BLaER1 (cell line): ENCODE data around the gene CRIP2.

ENCODE experiments used
- H3K27ac ChIP-seq: shearing (Covaris generic); formaldehyde crosslinking; 2 replicates; pipeline ENCODE4 v1.8.1; 2022
- H3K27me3 ChIP-seq: shearing (Covaris generic); formaldehyde crosslinking; 2 replicates; pipeline ENCODE4 v1.8.1; 2022
- H3K36me3 ChIP-seq: shearing (Covaris generic); formaldehyde crosslinking; 2 replicates; pipeline ENCODE4 v1.8.1; 2022
- H3K4me1 ChIP-seq: shearing (Covaris generic); formaldehyde crosslinking; 2 replicates; pipeline ENCODE4 v1.8.1; 2022
- H3K4me2 ChIP-seq: shearing (Covaris generic); formaldehyde crosslinking; 2 replicates; pipeline ENCODE4 v1.8.1; 2022
- H3K4me3 ChIP-seq: shearing (Covaris generic); formaldehyde crosslinking; 2 replicates; pipeline ENCODE4 v1.8.1; 2022
- H3K9ac ChIP-seq: shearing (Covaris generic); formaldehyde crosslinking; 2 replicates; pipeline ENCODE4 v1.8.1; 2022
- H3K9me3 ChIP-seq: shearing (Covaris generic); formaldehyde crosslinking; 2 replicates; pipeline ENCODE4 v1.8.1; 2022
- H4K20me1 ChIP-seq: shearing (Covaris generic); formaldehyde crosslinking; 2 replicates; pipeline ENCODE4 v1.8.1; 2022
- Cebpa-rat ChIP-seq: shearing (Covaris generic); IDR thresholded peaks from 2 replicates; pipeline ENCODE4 v1.8.1; 2022

The CRIP2 gene, protein sequence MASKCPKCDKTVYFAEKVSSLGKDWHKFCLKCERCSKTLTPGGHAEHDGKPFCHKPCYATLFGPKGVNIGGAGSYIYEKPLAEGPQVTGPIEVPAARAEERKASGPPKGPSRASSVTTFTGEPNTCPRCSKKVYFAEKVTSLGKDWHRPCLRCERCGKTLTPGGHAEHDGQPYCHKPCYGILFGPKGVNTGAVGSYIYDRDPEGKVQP

DNA sequence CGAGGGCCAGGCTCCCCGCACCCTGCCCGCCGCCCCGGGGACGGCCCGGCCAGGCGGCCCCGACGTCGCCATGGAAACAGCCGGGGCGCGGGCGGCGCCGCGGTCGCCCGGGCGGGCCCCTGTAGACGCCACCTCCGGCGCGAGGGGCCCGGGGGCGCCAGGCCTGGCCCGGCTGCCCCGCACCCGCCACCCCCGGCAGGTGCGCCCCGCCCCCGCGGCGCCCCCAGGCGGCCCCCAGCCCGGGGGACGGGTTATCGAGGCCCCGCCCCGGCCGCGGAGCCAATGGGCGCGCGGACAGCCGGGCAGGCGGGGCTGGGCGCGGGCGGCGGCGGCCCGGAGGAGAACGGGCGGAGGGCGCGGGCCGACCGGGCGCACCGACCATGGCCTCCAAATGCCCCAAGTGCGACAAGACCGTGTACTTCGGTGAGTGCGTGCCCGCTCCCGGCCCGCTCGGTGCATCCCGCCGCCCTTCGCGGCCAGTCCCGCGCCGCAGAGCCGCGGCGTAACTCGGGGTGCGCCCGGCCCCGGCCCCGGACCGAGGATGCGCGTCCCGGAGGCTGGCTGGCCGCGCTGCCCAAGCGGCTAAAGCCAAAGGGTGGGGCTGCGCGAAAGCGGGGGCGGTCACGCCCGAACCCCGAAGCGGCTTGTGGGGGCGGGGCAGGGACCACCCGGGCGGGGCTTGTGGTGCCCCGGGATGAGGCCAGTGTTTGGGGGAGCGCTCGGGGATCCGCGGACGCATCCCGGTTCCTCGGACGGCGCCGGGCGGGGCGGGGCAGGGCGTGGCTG lies at the start of gene CRIP2:
TSS of gene CRIP2 (plus strand) at position 339 of the 786 bp plus-strand sequence. CDS start at position 381, 42 bp downstream.
- Histone ChIP-seq H3K27ac (0 out of 2 replicates have a peak within 1 kb of the TSS, but pooled peaks have one; percentile 22), H4K20me1 (peaks cover 75% of the 10 kb centered on the region), H3K4me2 (peak within 1 kb of the TSS; percentile 100), H3K36me3 (no peaks in the 10 kb centered on the region), H3K9ac (peak within 1 kb of the TSS; percentile 70; the same call in 1 of the 2 replicates), H3K9me3 (no peaks in the 10 kb centered on the region), H3K27me3 (peaks cover 50% of the 10 kb centered on the region), H3K4me3 (peak within 1 kb of the TSS; percentile 76), H3K4me1 (peaks cover 80% of the 10 kb centered on the region)
- TF ChIP-seq Cebpa-rat, result no peak

DNA sequence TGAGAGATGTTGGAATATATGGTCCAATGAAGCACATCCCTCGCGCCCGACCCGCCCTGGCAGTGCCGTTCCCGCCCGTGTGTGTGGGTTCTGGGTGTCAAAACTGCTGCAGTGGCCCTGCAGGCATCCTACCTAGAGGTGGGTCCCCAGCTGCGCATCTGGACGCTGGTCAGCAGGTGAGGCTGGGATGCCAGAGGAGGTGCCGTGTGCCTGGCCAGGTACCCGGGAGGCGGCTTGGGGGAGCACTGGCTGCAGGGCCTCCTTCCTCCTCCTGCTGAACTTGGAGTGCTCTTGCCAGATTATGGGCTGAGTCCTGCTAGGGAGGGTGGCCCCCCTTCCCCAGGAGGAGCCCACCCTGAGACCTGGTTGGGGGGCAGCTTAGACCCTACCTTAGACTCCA lies 49.8 kb upstream of the CRIP2 start:
- peaks cover 96% of the 10 kb centered on the region for H4K20me1 ChIP-seq
- no peak for TF ChIP-seq Cebpa-rat
- no peak overlapping the region for H3K4me2 ChIP-seq
- H3K27me3 ChIP-seq, result no peaks in the 10 kb centered on the region
- no peak overlapping the region for H3K4me3 ChIP-seq
- peaks cover 75% of the 10 kb centered on the region for H3K36me3 ChIP-seq
- peaks cover 10% of the 10 kb centered on the region for H3K9me3 ChIP-seq
- H3K9ac ChIP-seq, result no peak overlapping the region
- H3K4me1 ChIP-seq, result peaks cover 69% of the 10 kb centered on the region
- H3K27ac ChIP-seq, result no peak overlapping the region

DNA sequence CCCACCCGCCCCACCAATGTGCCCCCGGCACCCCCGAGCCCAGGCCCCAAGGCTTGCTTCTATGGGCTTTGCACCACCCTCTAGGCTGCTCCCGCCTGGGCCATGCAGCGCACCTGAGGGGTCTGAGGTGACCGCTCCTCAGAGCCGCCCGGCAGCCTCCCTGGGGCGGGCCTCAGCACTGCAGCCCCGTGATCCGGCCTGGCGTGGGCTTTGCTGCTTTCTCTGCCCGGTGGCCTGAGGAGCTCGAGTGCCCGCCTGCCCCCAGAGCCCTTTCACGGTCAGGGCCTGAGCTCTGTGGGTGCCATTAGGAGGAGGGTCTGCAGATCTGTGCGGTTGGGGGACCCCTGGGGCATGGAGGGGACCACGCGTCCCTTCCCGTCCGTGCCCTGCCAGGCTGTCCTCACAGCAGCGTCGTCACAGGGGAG lies 48.8 kb upstream of the CRIP2 start:
- Histone ChIP-seq H3K36me3 (peaks cover 84% of the 10 kb centered on the region), H3K4me1 (peaks cover 66% of the 10 kb centered on the region), H3K4me2 (no peak overlapping the region), H3K9me3 (peaks cover 20% of the 10 kb centered on the region), H3K9ac (no peak overlapping the region), H4K20me1 (peaks cover 100% of the 10 kb centered on the region), H3K27me3 (no peaks in the 10 kb centered on the region), H3K27ac (no peak overlapping the region), H3K4me3 (no peak overlapping the region)
- no peak for TF ChIP-seq Cebpa-rat

DNA sequence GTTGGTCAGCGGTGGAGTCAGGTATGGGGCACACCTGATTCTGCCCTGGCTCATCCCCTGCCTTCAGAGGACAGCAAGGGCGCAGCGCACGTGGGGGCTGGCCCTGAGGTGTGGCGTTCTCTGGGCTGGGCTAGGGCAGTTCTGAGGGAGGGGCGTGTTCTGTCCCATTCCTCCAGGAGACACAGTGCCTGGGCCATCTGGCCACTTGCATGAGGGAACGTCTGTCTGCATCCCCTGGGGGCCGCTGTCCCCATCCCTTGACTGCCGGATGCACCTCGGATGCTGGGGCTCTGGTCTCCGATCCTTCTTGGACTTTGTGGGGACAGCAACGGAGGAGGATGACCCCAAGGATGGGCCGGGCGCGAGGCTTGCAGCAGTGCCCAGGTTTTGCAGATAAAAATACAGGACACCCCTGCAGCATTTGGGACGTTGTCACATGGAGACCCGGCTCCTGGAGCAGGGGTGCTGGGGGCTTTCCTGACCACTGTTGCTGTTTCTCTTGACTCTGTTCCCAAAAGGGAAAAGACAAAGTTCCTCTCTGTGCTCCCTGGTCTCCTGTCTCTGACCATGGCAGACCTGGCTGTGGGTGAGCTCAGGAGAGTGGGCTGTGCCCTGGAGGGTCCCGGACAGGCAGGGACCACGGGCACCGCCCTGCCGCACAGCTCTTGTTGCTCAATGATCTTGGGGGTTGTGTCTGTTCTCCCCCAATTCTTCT lies 48.0 kb upstream of the CRIP2 start:
- Histone ChIP-seq H4K20me1 (peaks cover 100% of the 10 kb centered on the region), H3K9me3 (peaks cover 27% of the 10 kb centered on the region), H3K4me3 (no peak overlapping the region), H3K27ac (no peak overlapping the region), H3K9ac (peak overlapping the region; percentile 24; the same call in 1 of the 2 replicates), H3K27me3 (no peaks in the 10 kb centered on the region), H3K36me3 (peaks cover 92% of the 10 kb centered on the region), H3K4me1 (peaks cover 59% of the 10 kb centered on the region), H3K4me2 (no peak overlapping the region)
- TF ChIP-seq Cebpa-rat, result no peak

DNA sequence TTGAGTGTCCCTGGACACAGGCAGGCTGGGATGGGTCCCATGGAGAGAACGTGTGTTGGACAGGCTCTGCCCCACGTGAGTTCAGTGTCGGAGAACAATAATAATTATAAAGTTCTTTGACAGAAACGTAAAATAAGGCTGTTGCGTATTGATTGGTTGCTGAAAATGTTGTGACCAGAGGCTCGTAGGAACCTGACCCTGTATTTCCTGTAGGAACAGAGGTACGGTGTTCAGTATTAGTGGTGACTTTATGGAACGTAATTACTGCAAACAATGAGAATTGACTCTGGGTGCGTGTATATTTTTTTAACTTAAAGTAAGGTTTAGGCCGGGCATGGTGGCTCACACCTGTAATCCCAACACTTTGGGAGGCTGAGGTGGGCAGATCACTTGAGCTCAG lies 47.2 kb upstream of the CRIP2 start:
- Histone ChIP-seq H3K27ac (no peak overlapping the region), H3K36me3 (peaks cover 93% of the 10 kb centered on the region), H3K4me3 (no peak overlapping the region), H3K9me3 (peaks cover 29% of the 10 kb centered on the region), H4K20me1 (peaks cover 100% of the 10 kb centered on the region), H3K4me2 (peak overlapping the region; percentile 14; the same call in 1 of the 2 replicates), H3K27me3 (no peaks in the 10 kb centered on the region), H3K9ac (peak overlapping the region; percentile 24; the same call in 1 of the 2 replicates), H3K4me1 (peaks cover 50% of the 10 kb centered on the region)
- TF ChIP-seq Cebpa-rat, result no peak

DNA sequence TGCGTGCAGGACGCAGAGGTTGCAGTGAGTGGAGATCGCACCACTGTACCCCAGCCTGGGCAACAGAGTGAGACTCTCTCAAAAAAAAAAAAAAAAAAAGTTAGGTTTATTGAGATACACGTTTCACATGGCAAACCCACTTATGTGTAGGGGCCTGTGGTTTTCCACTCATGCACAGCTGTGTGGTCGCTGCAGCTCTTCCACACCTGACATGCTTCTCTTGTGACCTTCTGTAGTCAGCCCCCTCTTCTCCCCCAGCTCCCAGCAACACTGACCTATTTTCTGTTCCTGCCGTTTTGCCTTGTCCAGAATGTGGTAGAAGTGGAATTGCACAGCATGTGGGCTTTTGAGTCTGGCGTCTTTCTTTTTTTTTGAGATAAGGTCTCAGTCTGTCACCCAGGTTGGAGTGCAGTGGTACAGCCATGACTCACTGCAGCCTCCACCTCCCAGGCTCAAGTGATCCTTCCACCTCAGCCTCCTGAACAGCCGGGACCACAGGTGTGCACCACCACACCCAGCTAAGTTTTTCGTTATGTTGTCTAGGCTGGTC lies 46.6 kb upstream of the CRIP2 start:
- H3K4me1 ChIP-seq, result peaks cover 44% of the 10 kb centered on the region
- H3K4me3 ChIP-seq, result no peak overlapping the region
- peaks cover 93% of the 10 kb centered on the region for H3K36me3 ChIP-seq
- H3K9me3 ChIP-seq, result peaks cover 31% of the 10 kb centered on the region
- H4K20me1 ChIP-seq, result peaks cover 100% of the 10 kb centered on the region
- no peak overlapping the region for H3K9ac ChIP-seq
- no peaks in the 10 kb centered on the region for H3K27me3 ChIP-seq
- H3K4me2 ChIP-seq, result peak overlapping the region; percentile 19; the same call in 1 of the 2 replicates
- H3K27ac ChIP-seq, result no peak overlapping the region
- TF ChIP-seq Cebpa-rat, result no peak

DNA sequence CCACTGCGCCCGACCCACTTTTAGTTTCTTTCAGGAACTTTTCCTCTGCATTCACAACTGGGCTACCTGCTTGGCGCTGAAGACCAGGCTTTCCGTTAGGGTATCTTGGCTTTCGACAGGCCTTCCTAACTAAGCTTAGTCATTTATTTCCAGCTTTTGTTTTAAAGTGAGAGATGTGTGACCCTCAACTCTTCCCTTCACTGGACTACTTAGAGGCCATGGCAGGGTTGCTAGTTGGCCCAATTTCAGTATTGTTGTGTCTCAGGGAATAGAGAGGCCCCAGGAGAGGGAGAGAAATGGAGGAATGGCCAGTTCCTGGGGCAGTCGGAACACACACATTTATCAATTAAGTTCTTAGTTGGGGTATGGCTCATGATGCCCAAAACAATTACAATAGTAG lies 44.6 kb upstream of the CRIP2 start:
- Histone ChIP-seq H3K27me3 (no peaks in the 10 kb centered on the region), H3K36me3 (peaks cover 92% of the 10 kb centered on the region), H3K9ac (no peak overlapping the region), H3K4me2 (no peak overlapping the region), H3K4me3 (no peak overlapping the region), H4K20me1 (peaks cover 100% of the 10 kb centered on the region), H3K9me3 (peaks cover 48% of the 10 kb centered on the region), H3K4me1 (peaks cover 34% of the 10 kb centered on the region), H3K27ac (no peak overlapping the region)
- TF ChIP-seq Cebpa-rat, result no peak

DNA sequence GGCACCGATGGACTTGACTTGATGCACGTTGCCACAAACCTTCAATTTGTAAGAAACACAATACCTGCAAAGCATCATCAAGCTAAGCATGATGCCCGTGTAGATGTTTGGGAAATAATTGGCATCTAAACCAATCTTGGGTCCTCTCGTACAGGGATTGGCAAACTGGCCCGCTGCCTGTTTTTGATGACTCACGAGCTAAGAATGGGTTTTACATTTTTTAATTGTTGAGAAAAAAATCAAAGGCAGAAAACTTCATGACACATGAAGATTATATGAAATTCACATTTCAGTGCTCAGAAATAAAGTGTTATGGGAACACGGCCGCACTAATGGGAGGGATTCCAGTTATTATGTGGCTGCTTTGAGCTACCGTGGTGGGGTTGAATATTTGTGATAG lies 44.1 kb upstream of the CRIP2 start:
- peaks cover 100% of the 10 kb centered on the region for H4K20me1 ChIP-seq
- no peak overlapping the region for H3K4me3 ChIP-seq
- H3K27me3 ChIP-seq, result no peaks in the 10 kb centered on the region
- H3K4me2 ChIP-seq, result no peak overlapping the region
- peaks cover 92% of the 10 kb centered on the region for H3K36me3 ChIP-seq
- no peak for TF ChIP-seq Cebpa-rat
- H3K27ac ChIP-seq, result no peak overlapping the region
- H3K9ac ChIP-seq, result no peak overlapping the region
- peaks cover 39% of the 10 kb centered on the region for H3K4me1 ChIP-seq
- H3K9me3 ChIP-seq, result peaks cover 53% of the 10 kb centered on the region

DNA sequence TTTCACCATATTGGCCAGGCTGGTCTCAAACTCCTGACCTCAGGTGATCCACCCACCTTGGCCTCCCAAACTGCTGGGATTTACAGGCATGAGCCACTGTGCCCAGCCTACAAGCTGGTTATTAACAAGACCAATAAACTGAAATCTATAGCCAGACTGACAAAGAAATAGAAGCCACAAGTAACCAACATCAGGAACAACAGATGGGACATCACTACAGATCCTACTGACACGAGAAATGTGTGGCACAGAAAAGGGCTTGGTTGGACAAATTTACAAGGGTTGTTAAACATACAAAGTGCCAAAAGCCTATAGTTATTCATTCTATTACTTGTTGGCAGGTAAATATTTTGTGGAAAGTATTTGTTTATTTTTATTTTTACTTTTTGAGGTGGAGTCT lies 43.4 kb upstream of the CRIP2 start:
- no peaks in the 10 kb centered on the region for H3K27me3 ChIP-seq
- peaks cover 46% of the 10 kb centered on the region for H3K4me1 ChIP-seq
- no peak overlapping the region for H3K4me3 ChIP-seq
- peaks cover 56% of the 10 kb centered on the region for H3K9me3 ChIP-seq
- TF ChIP-seq Cebpa-rat, result no peak
- no peak overlapping the region for H3K27ac ChIP-seq
- H3K9ac ChIP-seq, result no peak overlapping the region
- peaks cover 93% of the 10 kb centered on the region for H3K36me3 ChIP-seq
- H4K20me1 ChIP-seq, result peaks cover 100% of the 10 kb centered on the region
- H3K4me2 ChIP-seq, result no peak overlapping the region
